Frontal cortex (tissue), 4 donors: ENCODE measurements around the gene BTNL8. TPM values are rescaled to one million over a fixed set of nuclear protein-coding genes. Genes with fewer than 3 reads are reported as not detected.

Source experiments
- DNase-seq, 2 donors: peaks; one replicate each; pipeline ENCODE4 v3.0.0; 2012; ENCODE audit warnings: low spot score in 2 of 2
- FAIRE-seq: peaks from 2 replicates; lab custom pipeline; 2012; peaks lifted over from hg19 to GRCh38; lab: Jason Lieb, UNC
- small RNA-seq: library from RNA; depleted of rRNA; stranded (forward); fragments of <200 nt; gene quantifications from one replicate; pipeline ENCODE3, GENCODE V24; 2014
- total RNA-seq: library from RNA; depleted of rRNA; stranded (reverse); fragments of >200 nt; gene quantifications from one replicate; pipeline ENCODE4 v1.2.3, GENCODE V29; 2014
- donor health status: control.
- donor health status: control.
- donor health status: control.

BTNL8 gene
- total RNA-seq, 1 donor from 2014 or later, result not detected

- FAIRE-seq (no peak), DNase-seq (no peak)
Measured at GRCh38 chr5:180950291-180950949, 51.5 kb downstream of the BTNL8 start.

- FAIRE-seq, result no peak
- DNase-seq, result no peak
Measured at GRCh38 chr5:180959661-180960060, 60.7 kb downstream of the BTNL8 start.

- no peak for FAIRE-seq
- DNase-seq, result no peak
Measured at GRCh38 chr5:180960209-180960608, 61.2 kb downstream of the BTNL8 start.

- FAIRE-seq (no peak), DNase-seq (no peak)
Measured at GRCh38 chr5:180969406-180969805, 70.4 kb downstream of the BTNL8 start.

GRCh38 chr5:180970336-180970735 lies 71.4 kb downstream of the BTNL8 start:
- FAIRE-seq (no peak), DNase-seq (no peak)

- FAIRE-seq, result no peak
- DNase-seq, result no peak
Measured at GRCh38 chr5:180970875-180971274, 71.9 kb downstream of the BTNL8 start.

GRCh38 chr5:180974612-180975315 lies 75.8 kb downstream of the BTNL8 start:
- FAIRE-seq, result no peak
- no peak for DNase-seq

- FAIRE-seq, result no peak
- DNase-seq, result no peak
Measured at GRCh38 chr5:180975338-180975737, 76.4 kb downstream of the BTNL8 start.

GRCh38 chr5:180976518-180976917 lies 77.6 kb downstream of the BTNL8 start:
- DNase-seq (no peak), FAIRE-seq (no peak)

- FAIRE-seq, result no peak
- DNase-seq, result no peak
Measured at GRCh38 chr5:180977852-180978251, 78.9 kb downstream of the BTNL8 start.

- DNase-seq (no peak), FAIRE-seq (no peak)
Measured at GRCh38 chr5:180982008-180982741, 83.2 kb downstream of the BTNL8 start.

GRCh38 chr5:180988016-180988415 lies 89.1 kb downstream of the BTNL8 start:
- FAIRE-seq, result no peak

GRCh38 chr5:180988592-180988991 lies 89.6 kb downstream of the BTNL8 start, which contains the start of gene BTNL3:
TSS of gene BTNL3 (plus strand) at chr5:180988846. CDS start at chr5:180989029, 183 bp downstream.
- DNase-seq (no peak), FAIRE-seq (no peak)

More at GRCh38 chr5:180988016-180988415, 89.1 kb downstream of the BTNL8 start:
- no peak for DNase-seq

- DNase-seq, result no peak
Measured at GRCh38 chr5:180990086-180990881, 91.3 kb downstream of the BTNL8 start.

GRCh38 chr5:180990882-180991242 lies 91.9 kb downstream of the BTNL8 start:
- DNase-seq (no peak), FAIRE-seq (no peak)

More at GRCh38 chr5:180990086-180990881, 91.3 kb downstream of the BTNL8 start:
- no peak for FAIRE-seq

Small RNA genes lying within 50 kb of the gene (small RNA-seq; reads per million reads assigned to genes)
- not detected for gene RF00019
- not detected for gene RPS29P12

Other genes with a start within 250 kb of the BTNL8 start
- 1.6 TPM for gene FLT4, start 249.6 kb upstream of the BTNL8 start, total RNA-seq
- not detected for gene OR2Y1, start 159.1 kb upstream of the BTNL8 start, total RNA-seq
- 19.6 TPM for gene MGAT1, start 96.4 kb upstream of the BTNL8 start, total RNA-seq
- gene ZFP62, start 37.9 kb upstream of the BTNL8 start, total RNA-seq, result 57.5 TPM
- not detected for gene BTNL3, start 89.7 kb downstream of the BTNL8 start, total RNA-seq
- gene BTNL9, start 141.1 kb downstream of the BTNL8 start, total RNA-seq, result 2.9 TPM
- gene OR2V1, start 232.0 kb downstream of the BTNL8 start, total RNA-seq, result not detected
- not detected for gene OR2V2, start 248.4 kb downstream of the BTNL8 start, total RNA-seq